Liver (tissue), 3 donors: ENCODE results near the gene CTSH.

ENCODE experiments used
- GABPA ChIP-seq, 2 donors: IDR thresholded peaks in 1 of 2; conservative IDR thresholded peaks in 1 of 2; 2 replicates each; pipeline ENCODE4 v1.6.1; 2016; ENCODE audit warnings: antibody characterized with exemption in 2 of 2, mild to moderate bottlenecking in 1 of 2, moderate library complexity in 1 of 2
- HNF4G ChIP-seq: IDR thresholded peaks from 2 replicates; pipeline ENCODE4 v1.6.1; 2016; ENCODE audit warnings: antibody characterized with exemption
- NR2F2 ChIP-seq: IDR thresholded peaks from 2 replicates; pipeline ENCODE4 v1.6.1; 2016; ENCODE audit warnings: antibody characterized with exemption
- RAD21 ChIP-seq, 2 donors: IDR thresholded peaks; 2 replicates each; pipeline ENCODE4 v1.6.1; 2016; ENCODE audit warnings: antibody characterized with exemption in 2 of 2, mild to moderate bottlenecking in 2 of 2
- SP1 ChIP-seq: IDR thresholded peaks from 2 replicates; pipeline ENCODE4 v1.6.1; 2018; ENCODE audit warnings: antibody characterized with exemption, mild to moderate bottlenecking
- ZBTB33 ChIP-seq: IDR thresholded peaks from 2 replicates; pipeline ENCODE4 v1.6.1; 2016; ENCODE audit warnings: antibody characterized with exemption
- TF ChIP-seq, protein P1 (sequence below): fragments of 150-350 bp; IDR thresholded peaks from 2 replicates; pipeline ENCODE4 v1.5.1; 2017; ENCODE audit warnings: improper control_type of control experiment, low read depth, low read length; ENCODE audit not compliant: missing input control
- TF ChIP-seq, protein P2 (sequence below): IDR thresholded peaks from 2 replicates; pipeline ENCODE4 v1.6.1; 2016; ENCODE audit warnings: antibody characterized with exemption, mild to moderate bottlenecking
- donor health status: healthy.
- donor health status: healthy.

DNA sequence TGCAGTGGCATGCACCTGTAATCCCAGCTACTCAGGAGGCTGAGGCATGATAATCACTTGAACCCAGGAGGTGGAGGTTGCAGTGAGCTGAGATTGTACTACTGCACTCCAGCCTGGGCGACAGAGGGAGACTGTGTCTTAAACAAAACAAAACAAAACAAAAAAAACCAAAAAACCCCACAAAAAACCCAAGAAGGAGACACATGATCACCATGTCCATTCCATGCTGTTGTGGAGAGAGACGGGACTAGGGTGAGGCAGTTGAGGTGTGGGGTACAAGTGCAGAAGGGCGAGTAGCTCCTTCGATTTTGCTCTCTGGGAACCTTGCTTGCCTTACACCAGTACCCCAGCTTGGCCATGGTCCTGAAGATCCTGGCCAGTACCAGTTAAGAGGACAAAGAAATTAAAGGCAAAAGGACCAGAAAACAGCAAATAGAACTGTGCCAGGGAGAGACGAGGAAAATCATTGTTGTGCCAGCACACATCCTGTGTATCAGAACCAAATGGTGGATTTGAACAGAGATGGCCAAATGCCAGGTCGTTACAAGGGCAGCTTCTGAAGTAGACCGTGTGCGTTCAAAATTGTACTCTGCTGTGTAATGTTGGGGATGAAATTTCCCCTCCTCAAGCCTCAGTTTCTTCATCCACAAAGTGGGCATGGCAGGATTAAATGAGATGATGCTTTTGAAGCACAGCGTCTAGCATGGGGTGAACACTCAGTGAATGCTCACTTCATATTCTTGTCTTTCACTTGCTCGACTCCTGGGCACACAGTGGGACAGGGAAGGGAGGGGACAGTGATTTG is 42.9 kb upstream of the CTSH start:
- TF ChIP-seq SP1 = no peak
- TF ChIP-seq, protein P1, sequence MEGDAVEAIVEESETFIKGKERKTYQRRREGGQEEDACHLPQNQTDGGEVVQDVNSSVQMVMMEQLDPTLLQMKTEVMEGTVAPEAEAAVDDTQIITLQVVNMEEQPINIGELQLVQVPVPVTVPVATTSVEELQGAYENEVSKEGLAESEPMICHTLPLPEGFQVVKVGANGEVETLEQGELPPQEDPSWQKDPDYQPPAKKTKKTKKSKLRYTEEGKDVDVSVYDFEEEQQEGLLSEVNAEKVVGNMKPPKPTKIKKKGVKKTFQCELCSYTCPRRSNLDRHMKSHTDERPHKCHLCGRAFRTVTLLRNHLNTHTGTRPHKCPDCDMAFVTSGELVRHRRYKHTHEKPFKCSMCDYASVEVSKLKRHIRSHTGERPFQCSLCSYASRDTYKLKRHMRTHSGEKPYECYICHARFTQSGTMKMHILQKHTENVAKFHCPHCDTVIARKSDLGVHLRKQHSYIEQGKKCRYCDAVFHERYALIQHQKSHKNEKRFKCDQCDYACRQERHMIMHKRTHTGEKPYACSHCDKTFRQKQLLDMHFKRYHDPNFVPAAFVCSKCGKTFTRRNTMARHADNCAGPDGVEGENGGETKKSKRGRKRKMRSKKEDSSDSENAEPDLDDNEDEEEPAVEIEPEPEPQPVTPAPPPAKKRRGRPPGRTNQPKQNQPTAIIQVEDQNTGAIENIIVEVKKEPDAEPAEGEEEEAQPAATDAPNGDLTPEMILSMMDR = no peak
- TF ChIP-seq, protein P2, sequence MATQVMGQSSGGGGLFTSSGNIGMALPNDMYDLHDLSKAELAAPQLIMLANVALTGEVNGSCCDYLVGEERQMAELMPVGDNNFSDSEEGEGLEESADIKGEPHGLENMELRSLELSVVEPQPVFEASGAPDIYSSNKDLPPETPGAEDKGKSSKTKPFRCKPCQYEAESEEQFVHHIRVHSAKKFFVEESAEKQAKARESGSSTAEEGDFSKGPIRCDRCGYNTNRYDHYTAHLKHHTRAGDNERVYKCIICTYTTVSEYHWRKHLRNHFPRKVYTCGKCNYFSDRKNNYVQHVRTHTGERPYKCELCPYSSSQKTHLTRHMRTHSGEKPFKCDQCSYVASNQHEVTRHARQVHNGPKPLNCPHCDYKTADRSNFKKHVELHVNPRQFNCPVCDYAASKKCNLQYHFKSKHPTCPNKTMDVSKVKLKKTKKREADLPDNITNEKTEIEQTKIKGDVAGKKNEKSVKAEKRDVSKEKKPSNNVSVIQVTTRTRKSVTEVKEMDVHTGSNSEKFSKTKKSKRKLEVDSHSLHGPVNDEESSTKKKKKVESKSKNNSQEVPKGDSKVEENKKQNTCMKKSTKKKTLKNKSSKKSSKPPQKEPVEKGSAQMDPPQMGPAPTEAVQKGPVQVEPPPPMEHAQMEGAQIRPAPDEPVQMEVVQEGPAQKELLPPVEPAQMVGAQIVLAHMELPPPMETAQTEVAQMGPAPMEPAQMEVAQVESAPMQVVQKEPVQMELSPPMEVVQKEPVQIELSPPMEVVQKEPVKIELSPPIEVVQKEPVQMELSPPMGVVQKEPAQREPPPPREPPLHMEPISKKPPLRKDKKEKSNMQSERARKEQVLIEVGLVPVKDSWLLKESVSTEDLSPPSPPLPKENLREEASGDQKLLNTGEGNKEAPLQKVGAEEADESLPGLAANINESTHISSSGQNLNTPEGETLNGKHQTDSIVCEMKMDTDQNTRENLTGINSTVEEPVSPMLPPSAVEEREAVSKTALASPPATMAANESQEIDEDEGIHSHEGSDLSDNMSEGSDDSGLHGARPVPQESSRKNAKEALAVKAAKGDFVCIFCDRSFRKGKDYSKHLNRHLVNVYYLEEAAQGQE = no peak
- TF ChIP-seq RAD21 (IDR thresholded peaks at IDR 0.05) = no peak
- no peak for TF ChIP-seq ZBTB33
- no peak for TF ChIP-seq NR2F2
- TF ChIP-seq HNF4G = no peak
- no peak for TF ChIP-seq GABPA (IDR thresholded peaks at IDR 0.05 in 1 of 2, conservative IDR thresholded peaks at IDR 0.05 in 1 of 2)
